Measurements from ENCODE around the gene IQCF5.
"Not testable (repeated sequence)": the region's sequence is repeated elsewhere in the genome, so short reads cannot be mapped to it uniquely, and the experiment has no call there.

Gene IQCF5

DNA sequence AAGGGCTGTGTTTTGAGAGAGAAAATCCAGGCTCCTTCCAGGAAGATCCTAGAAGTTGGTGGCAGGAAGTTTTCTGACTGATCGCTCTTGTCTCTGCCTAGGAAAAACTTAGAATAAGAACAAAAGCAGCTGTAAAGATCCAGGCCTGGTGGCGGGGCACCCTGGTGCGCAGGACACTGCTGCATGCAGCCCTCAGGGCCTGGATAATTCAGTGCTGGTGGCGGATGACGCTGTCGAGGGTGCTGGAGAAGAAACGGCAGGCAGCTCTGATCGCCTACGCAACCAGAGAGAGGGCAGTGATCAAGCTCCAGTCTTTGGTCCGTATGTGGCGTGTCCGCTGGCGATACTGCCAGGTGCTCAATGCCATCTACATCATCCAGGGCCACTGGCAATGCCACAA lies 12.5 kb downstream of the IQCF5 start:
- no peak for FAIRE-seq

DNA sequence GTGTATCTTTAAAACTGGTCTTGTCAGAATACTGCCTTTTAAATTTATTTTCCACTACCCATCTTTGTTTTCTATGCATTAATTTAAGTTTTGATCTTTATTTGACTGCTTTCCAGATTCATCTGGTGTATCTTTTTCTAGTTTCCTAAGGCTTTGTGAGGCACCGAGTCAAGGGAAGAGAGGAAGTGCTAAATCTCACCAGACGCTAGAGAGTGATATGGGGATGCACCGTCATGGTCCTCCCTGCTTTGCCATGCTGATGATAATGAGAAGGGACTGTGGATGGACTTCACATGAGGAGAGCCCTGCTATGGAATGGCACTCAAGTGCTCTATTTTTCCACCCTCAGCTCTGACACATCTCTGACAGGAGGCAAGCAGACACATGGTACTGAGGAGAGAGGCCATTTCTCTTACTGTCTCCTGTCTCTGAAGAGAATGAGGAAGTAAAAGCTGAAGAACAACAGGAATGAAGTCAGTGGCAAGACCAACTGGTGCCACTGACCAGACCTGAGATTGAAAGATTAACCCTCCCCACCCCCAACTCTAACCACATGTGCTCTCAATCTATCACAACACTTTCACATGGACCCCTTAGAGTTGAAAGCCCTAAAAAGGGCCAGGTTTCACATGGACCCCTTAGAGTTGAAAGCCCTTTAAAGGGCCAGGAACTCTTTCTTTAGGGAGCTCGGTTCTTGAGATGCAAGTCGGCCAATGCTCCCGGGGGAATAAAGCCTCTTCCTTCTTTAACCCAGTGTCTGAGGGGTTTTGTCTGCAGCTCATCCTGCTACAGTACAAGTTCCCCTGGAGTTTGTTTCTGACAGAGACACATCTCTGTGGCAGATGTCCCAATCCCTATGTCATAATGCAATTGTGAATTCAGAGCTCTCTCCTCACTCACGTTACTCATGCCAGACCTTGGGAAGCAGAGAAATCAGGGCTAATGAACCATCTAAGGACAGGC lies 14.4 kb downstream of the IQCF5 start, which contains the start of gene IQCF2:
Gene IQCF2, plus strand, starts transcription at position 913 of the 963 bp plus-strand sequence. CDS start 52 bp downstream, outside the sequence.
- no peak for FAIRE-seq

GRCh38 chr3:51855411-51855810 lies 20.0 kb downstream of the IQCF5 start:
- FAIRE-seq = not testable (repeated sequence)

GRCh38 chr3:51845129-51845528 lies 30.3 kb downstream of the IQCF5 start:
- no peak for FAIRE-seq

GRCh38 chr3:51836606-51837005 lies 38.8 kb downstream of the IQCF5 start:
- no peak for FAIRE-seq

DNA sequence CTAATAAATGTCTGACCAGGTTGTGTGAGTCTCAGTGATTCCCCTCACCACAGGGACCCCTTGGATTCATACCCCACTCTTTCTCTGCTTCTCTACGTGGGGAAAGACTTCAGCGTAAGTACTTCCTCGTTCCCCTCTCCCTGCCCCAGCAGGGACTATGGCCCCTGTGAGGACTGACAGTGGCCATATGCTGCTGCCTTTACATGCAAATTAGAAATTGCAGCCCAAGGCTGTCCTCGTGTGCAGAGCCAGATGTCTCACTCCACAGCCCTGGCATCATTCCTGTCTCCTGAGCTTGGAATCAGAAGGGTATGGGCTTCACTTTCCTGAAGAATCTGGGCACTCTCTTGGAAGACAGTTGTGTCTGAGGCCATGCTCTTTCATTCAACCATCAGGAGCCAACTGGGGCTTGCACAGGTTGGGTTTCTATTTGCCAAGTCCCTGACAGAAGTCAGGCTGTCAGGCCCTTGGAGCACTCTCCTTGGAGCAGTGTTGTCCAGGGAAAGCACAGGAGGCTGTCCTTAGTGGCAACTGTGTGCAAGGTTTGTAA lies 44.5 kb downstream of the IQCF5 start:
- no peak for FAIRE-seq

GRCh38 chr3:51830345-51830744 lies 45.1 kb downstream of the IQCF5 start:
- FAIRE-seq = no peak

DNA sequence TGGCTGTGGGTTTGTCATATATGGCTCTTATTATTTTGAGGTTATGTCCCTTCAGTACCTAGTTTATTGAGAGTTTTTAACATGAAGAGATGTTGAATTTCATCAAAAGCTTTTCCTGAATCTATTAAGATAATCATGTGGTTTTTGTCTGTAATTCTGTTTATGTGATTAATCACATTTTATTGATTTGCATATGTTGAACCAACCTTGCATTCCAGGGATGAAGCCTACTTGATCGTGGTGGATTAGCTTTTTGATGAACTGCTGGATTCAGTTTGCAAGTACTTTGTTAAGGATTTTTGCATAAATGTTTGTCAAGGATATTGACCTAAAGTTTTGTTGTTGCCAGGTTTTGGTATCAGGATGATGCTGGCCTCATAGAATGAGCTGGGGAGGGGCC lies 47.1 kb downstream of the IQCF5 start:
- no peak for FAIRE-seq
